K562 (cell line): ENCODE results near the gene ARL16. TPM values are rescaled to one million over a fixed set of nuclear protein-coding genes. Genes with fewer than 3 reads are reported as not detected.

ENCODE experiments used
- ATAC-seq: fragments of 200-7000 bp; cut with Tn5 transposase; 3 replicates; pipeline ENCODE4 v1.9.1; 2020; ENCODE audit warnings: moderate library complexity
- Bru-seq: library from RNA; stranded (reverse); fragments of 400-500 nt; gene quantifications from one replicate; lab custom pipeline; 2021; lab: Mats Ljungman, UMichigan
- BruChase-seq, 2 experiments: library from RNA; stranded (reverse); fragments of 400-500 nt; gene quantifications; one replicate each; lab custom pipeline; 2021; lab: Mats Ljungman, UMichigan
- BruUV-seq: library from RNA; stranded (reverse); fragments of 400-500 nt; replicated peaks from 2 replicates; lab custom pipeline; 2021; lab: Mats Ljungman, UMichigan
- CTCF ChIA-PET: fragments of 300-600 bp; formaldehyde crosslinking; extraction: SDS; loops from one replicate; lab custom pipeline; 2021; ENCODE audit warnings: low intra/inter-chr PET ratio; lab: Yijun Ruan, JAX
- POLR2A ChIA-PET: fragments of 300-600, 350-650 bp; sonication (Branson Sonifier 250); formaldehyde crosslinking; extraction: SDS; loops from one replicate; lab custom pipeline; 2021; ENCODE audit warnings: antibody characterized with exemption, inconsistent platforms; lab: Yijun Ruan, JAX
- DNase-seq, 4 experiments: peaks; one replicate each; pipeline versions ENCODE4 v3.0.0 to v3.0.0-alpha.2; 2011 to 2018; ENCODE audit warnings: low spot score in 3 of 4, mixed read lengths in 3 of 4; ENCODE audit errors: extremely low read depth in 1 of 4
- FAIRE-seq: peaks from 2 replicates; lab custom pipeline; 2011; peaks lifted over from hg19 to GRCh38; lab: Jason Lieb, UNC
- H2AFZ ChIP-seq: 2 replicates; pipeline ENCODE4 v1.6.0; 2011; ENCODE audit warnings: low read depth, low read length, control low read depth, inconsistent platforms
- H3K27ac ChIP-seq: fragments of 200-600 bp; 3 replicates; pipeline ENCODE4 v1.8.0; 2011; ENCODE audit warnings: low read depth, mild to moderate bottlenecking, control low read depth, inconsistent platforms, low read length, moderate library complexity, mixed read lengths; ENCODE audit errors: extremely low read depth
- H3K27me3 ChIP-seq, 2 experiments: fragments of 300-600 bp in 1 of 2; 2 replicates in 1 of 2; 3 replicates in 1 of 2; pipeline versions ENCODE4 v1.6.0 to v1.8.0; 2011; ENCODE audit warnings: inconsistent platforms in 2 of 2, low read length in 2 of 2, mild to moderate bottlenecking in 1 of 2, mixed read lengths in 1 of 2, moderate library complexity in 1 of 2; ENCODE audit not compliant: control insufficient read depth in 2 of 2, insufficient read depth in 2 of 2
- H3K36me3 ChIP-seq: fragments of 300-600 bp; 3 replicates; pipeline ENCODE4 v1.8.0; 2011; ENCODE audit warnings: mild to moderate bottlenecking, low read length, inconsistent platforms; ENCODE audit not compliant: control insufficient read depth, insufficient read depth
- H3K4me1 ChIP-seq, 2 experiments: fragments of 200-600 bp in 1 of 2; replicated peaks in 1 of 2; 2 replicates in 1 of 2; 3 replicates in 1 of 2; pipeline versions ENCODE4 v1.5.1 to v1.8.0; 2011; ENCODE audit warnings: inconsistent platforms in 2 of 2, low read length in 2 of 2, mild to moderate bottlenecking in 1 of 2, mixed read lengths in 1 of 2, moderate library complexity in 1 of 2; ENCODE audit not compliant: control insufficient read depth in 2 of 2, insufficient read depth in 2 of 2
- H3K4me2 ChIP-seq: 2 replicates; pipeline ENCODE4 v1.6.1; 2011; ENCODE audit warnings: low read length, control low read depth, inconsistent platforms, mixed read lengths; ENCODE audit not compliant: insufficient read depth
- H3K4me3 ChIP-seq: fragments of 200-600 bp; sonication (generic), shearing (Covaris generic); 2 replicates; pipeline ENCODE4 v1.5.1; 2016; ENCODE audit warnings: control low read depth, inconsistent platforms
- H3K79me2 ChIP-seq: fragments of 200-600 bp; 3 replicates; pipeline ENCODE4 v1.8.0; 2011; ENCODE audit warnings: low read length, inconsistent platforms; ENCODE audit not compliant: control insufficient read depth, insufficient read depth
- H3K9ac ChIP-seq, 2 experiments: 2 replicates each; pipeline versions ENCODE4 v1.6.0 to v1.6.1; 2011; ENCODE audit warnings: low read depth in 2 of 2, low read length in 2 of 2, control low read depth in 1 of 2, inconsistent platforms in 1 of 2, mild to moderate bottlenecking in 1 of 2, mixed read lengths in 1 of 2; ENCODE audit not compliant: insufficient read depth in 1 of 2
- H3K9me1 ChIP-seq: one replicate; pipeline ENCODE4 v1.6.0; 2011; ENCODE audit warnings: inconsistent platforms, mild to moderate bottlenecking, low read length, moderate library complexity; ENCODE audit not compliant: control insufficient read depth, insufficient read depth
- H3K9me3 ChIP-seq: replicated peaks from 2 replicates; pipeline ENCODE4 v1.5.1; 2011; ENCODE audit warnings: low read depth, low read length, inconsistent platforms; ENCODE audit not compliant: control insufficient read depth, insufficient read depth
- H4K20me1 ChIP-seq: replicated peaks from 2 replicates; pipeline ENCODE4 v1.6.1; 2011; ENCODE audit warnings: low read length, inconsistent platforms, mixed read lengths; ENCODE audit not compliant: control insufficient read depth, insufficient read depth
- CHD2 ChIP-seq: IDR thresholded peaks from 2 replicates; pipeline ENCODE4 v1.6.1; 2011; ENCODE audit warnings: low read depth, low read length
- DPF2 ChIP-seq: fragments of 450-650 bp; IDR thresholded peaks from 2 replicates; pipeline ENCODE4 v1.6.1; 2016
- ERF ChIP-seq: fragments of 450-650 bp; formaldehyde crosslinking; IDR thresholded peaks from 2 replicates; pipeline ENCODE4 v1.4.0; 2020; ENCODE audit warnings: mild to moderate bottlenecking, mixed read lengths
- GABPA ChIP-seq: fragments of 200-800 bp; sonication (Bioruptor generic); conservative IDR thresholded peaks from 2 replicates; pipeline ENCODE4 v1.6.1; 2016; ENCODE audit warnings: low read depth, missing genetic modification characterization, missing compliant biosample characterization
- POLR2B ChIP-seq: fragments of 450-650 bp; IDR thresholded peaks from 2 replicates; pipeline ENCODE4 v1.6.1; 2018; ENCODE audit warnings: low read depth; ENCODE audit not compliant: partially characterized antibody
- RBM39 ChIP-seq: fragments of 200-400 bp; formaldehyde crosslinking; optimal IDR thresholded peaks from 2 replicates; pipeline ENCODE3; 2018; ENCODE audit warnings: low read depth, low read length
- SIN3A ChIP-seq, 2 experiments: fragments of 150-350 bp in 1 of 2; IDR thresholded peaks; 2 replicates each; pipeline ENCODE4 v1.6.1; 2011 to 2016; ENCODE audit warnings: borderline replicate concordance in 2 of 2, low read depth in 2 of 2, low read length in 2 of 2, mild to moderate bottlenecking in 2 of 2, moderate library complexity in 2 of 2; ENCODE audit not compliant: control insufficient read depth in 1 of 2
- TCFL5 ChIP-seq: fragments of 250-450 bp; sonication (Bioruptor Pico); conservative IDR thresholded peaks from 2 replicates; pipeline ENCODE4 v1.6.1; 2021; ENCODE audit warnings: mild to moderate bottlenecking, moderate library complexity, matching md5 sums
- USF1 ChIP-seq: sonication (generic); formaldehyde crosslinking; IDR thresholded peaks from 2 replicates; pipeline ENCODE4 v1.9.0; 2022; ENCODE audit warnings: mild to moderate bottlenecking, missing genetic modification reagents
- ZC3H8 ChIP-seq: fragments of 450-650 bp; IDR thresholded peaks from 2 replicates; pipeline ENCODE4 v1.6.1; 2017
- ZNF75A ChIP-seq: fragments of 450-650 bp; formaldehyde crosslinking; IDR thresholded peaks from 2 replicates; pipeline ENCODE4 v1.4.0; 2020; ENCODE audit warnings: mild to moderate bottlenecking
- ZNF76 ChIP-seq: fragments of 250-450 bp; sonication (Bioruptor Pico); IDR thresholded peaks from 2 replicates; pipeline ENCODE4 v1.4.0; 2020; ENCODE audit warnings: mild to moderate bottlenecking, moderate library complexity, borderline replicate concordance
- WGBS: fragments of 100-300 bp; shearing (Covaris generic); methylation state at CpG from one replicate; pipeline ENCODE4 v1.1.6; 2016; ENCODE audit warnings: low coverage, mixed read lengths; ENCODE audit not compliant: insufficient coverage; ENCODE audit errors: missing lambda C conversion rate; 5-methylcytosine and 5-hydroxymethylcytosine counted together
- in situ Hi-C: fragments of 300-500 bp; cut with MboI; formaldehyde crosslinking; loops from 4 replicates; pipeline ENCODE4 v1.15.0; 2018; ENCODE audit warnings: inconsistent platforms, mixed read lengths
- intact Hi-C: fragments of 100-400 bp; cut with micrococcal nuclease; formaldehyde crosslinking; loops from 2 replicates; pipeline ENCODE4 v1.14.2; 2022
- long read RNA-seq, 3 experiments: library from polyadenylated mRNA in 2 of 3; library from RNA in 1 of 3; unstranded in 2 of 3; stranded (forward) in 1 of 3; transcript quantifications; one replicate each; pipeline ENCODE4 v2.0.0, GENCODE V29; 2019 to 2022
- polyA minus RNA-seq, 3 experiments: library from RNA; depleted of rRNA, polyadenylated mRNA; stranded (reverse); fragments of >200 nt; gene quantifications; 2 replicates each; pipeline ENCODE4 v1.2.3, GENCODE V29; 2011
- polyA plus RNA-seq, 8 experiments: library from polyadenylated mRNA; depleted of rRNA in 4 of 8; stranded (reverse) in 5 of 8; unstranded in 3 of 8; fragments of >200 nt; fragmentation: Nextera tagmentation in 2 of 8; fragmentation: Illumina TruSeq in 1 of 8; extraction: Ambion mirVana in 2 of 8; extraction: Trizol in 1 of 8; gene quantifications; 2 replicates each; pipeline versions ENCODE4 v1.2.1 to v1.2.3, GENCODE V29; 2011 to 2014; ENCODE audit warnings: inconsistent platforms in 1 of 8, missing spikeins in 1 of 8
- total RNA-seq, 7 experiments: library from RNA; depleted of rRNA in 6 of 7; stranded (reverse); fragments of >200 nt in 6 of 7; fragmentation: Illumina TruSeq in 2 of 7; extraction: Trizol in 2 of 7; gene quantifications; 2 replicates each; pipeline versions ENCODE4 v1.2.1 to v1.2.3, GENCODE V29; 2011 to 2021; ENCODE audit warnings: low replicate concordance in 1 of 7

Gene ARL16
- 40.1 and 78.0 TPM in 2 replicates for total RNA-seq (2011; cell fraction: chromatin; rRNA removed; ENCODE audit: low replicate concordance)
- 48.6 and 55.2 TPM in 2 replicates for total RNA-seq (2011; cell fraction: nucleolus; rRNA removed)
- total RNA-seq (2011; cell fraction: nucleoplasm; rRNA removed): 38.9 and 42.4 TPM in 2 replicates
- total RNA-seq (2014; rRNA removed) (25.2 and 46.0 TPM in 2 replicates), total RNA-seq (2014; rRNA removed; fragmentation: Illumina TruSeq; extraction: Trizol) (18.8 and 21.6 TPM in 2 replicates), total RNA-seq (2015; rRNA removed; fragmentation: Illumina TruSeq; extraction: Trizol) (19.7 and 21.3 TPM in 2 replicates), total RNA-seq (2021) (18.3 and 22.6 TPM in 2 replicates), polyA plus RNA-seq (2011; rRNA removed) (29.8 and 30.6 TPM in 2 replicates), polyA plus RNA-seq (2014; fragmentation: Illumina TruSeq; extraction: Trizol) (25.6 and 32.4 TPM in 2 replicates), polyA plus RNA-seq (2014; fragmentation: Nextera tagmentation; extraction: Ambion mirVana) (10 to 100 TPM in 1 of 2 experiments, 1 to 10 TPM in 1; 5.4 to 10.4 TPM), polyA plus RNA-seq (2014; rRNA removed) (32.4 and 34.7 TPM in 2 replicates), polyA minus RNA-seq (2011; rRNA and poly(A)+ RNA removed) (11.5 and 12.4 TPM in 2 replicates), Bru-seq, nascent RNA (percentile 86 among the genes with signal in this experiment), BruChase-seq, experiment 1, labeled RNA remaining after a 2-hour chase (percentile 83 among the genes with signal in this experiment), BruChase-seq, experiment 2, labeled RNA remaining after a 6-hour chase (percentile 81 among the genes with signal in this experiment)
- 36.0 and 45.9 TPM in 2 replicates for polyA plus RNA-seq (2011; cell fraction: cytosol; rRNA removed)
- polyA plus RNA-seq (2011; cell fraction: nucleus; rRNA removed): 16.8 and 22.9 TPM in 2 replicates
- polyA plus RNA-seq (2012): 26.1 and 26.2 TPM in 2 replicates
- 5.8 and 6.2 TPM in 2 replicates for polyA minus RNA-seq (2011; cell fraction: cytosol; rRNA and poly(A)+ RNA removed)
- 7.3 and 11.8 TPM in 2 replicates for polyA minus RNA-seq (2011; cell fraction: nucleus; rRNA and poly(A)+ RNA removed)
- long read RNA-seq, experiment 1, transcript ARL16-201 (5 exons, 1,227 nt): major isoform, 22 of 61 reads
- long read RNA-seq, experiment 1, partial matches to known transcripts: 7 of 61 reads
- long read RNA-seq, experiment 1, other reads (novel, unspliced or antisense): 22 of 61 reads
- long read RNA-seq, experiment 2, transcript ARL16-201 (5 exons, 1,227 nt): major isoform, 16 of 29 reads
- long read RNA-seq, experiment 2, partial matches to known transcripts: 3 of 29 reads
- long read RNA-seq, experiment 2, other reads (novel, unspliced or antisense): 6 of 29 reads
- long read RNA-seq, experiment 3, transcript ARL16-201 (5 exons, 1,227 nt): major isoform, 23 of 33 reads
- long read RNA-seq, experiment 3, partial matches to known transcripts: 1 of 33 reads
- long read RNA-seq, experiment 3, other reads (novel, unspliced or antisense): 5 of 33 reads

GRCh38 chr17:81683584-81684441, at the start of gene ARL16, which contains the start of gene HGS:
TSS of gene ARL16 (minus strand) at chr17:81683797. CDS start at chr17:81683753, 44 bp downstream.
TSS of gene HGS (plus strand) at chr17:81684011. CDS start at chr17:81684067, 56 bp downstream.
- peaks cover 52% of the 10 kb centered on the region; the same call in 2 of the 3 replicates for H3K36me3 ChIP-seq
- intact Hi-C loops: no loop called here
- H3K9me1 ChIP-seq: peaks cover 6% of the 10 kb centered on the region
- ATAC-seq (peak; percentile 99), FAIRE-seq (peak; percentile 100), DNase-seq (peak; percentile 96 to 100 (median 98))
- H3K9ac ChIP-seq: peak within 1 kb of the TSS; percentile 96 to 99
- peak within 1 kb of the TSS; percentile 95 for H3K27ac ChIP-seq
- H2AFZ ChIP-seq: peak within 1 kb of the TSS; percentile 78
- CTCF ChIA-PET: interaction anchor here (0.6 kb wide), 2 partner anchors 33 to 115 kb away, joined by 3 read pairs; no protein-coding TSS in a partner anchor
- H3K4me1 ChIP-seq: peaks cover 13 to 61% of the 10 kb centered on the region in 2 experiments
- whole genome bisulfite sequencing: under 1% methylated on average over 63 of the region's 112 CpGs
- BruUV-seq: no TSS peak
- POLR2A ChIA-PET: interaction anchor here (0.6 to 3.5 kb wide), 24 partner anchors 9 to 1080 kb away, joined by 3 to 39 read pairs (median 4); partner anchors contain the start of genes CCDC137, MRPL12 and OXLD1
- peak within 1 kb of the TSS; percentile 96 for H3K4me2 ChIP-seq
- H3K4me3 ChIP-seq: peak within 1 kb of the TSS; percentile 96
- H3K79me2 ChIP-seq: peaks cover 55% of the 10 kb centered on the region
- in situ Hi-C loops: no loop called here
- no peaks in the 10 kb centered on the region for H3K9me3 ChIP-seq
- no peaks in the 10 kb centered on the region for H3K27me3 ChIP-seq
- H4K20me1 ChIP-seq: peaks cover 12% of the 10 kb centered on the region; the same call in 1 of the 2 replicates
- TF ChIP-seq ERF (CRISPR knock-in tag) (0 out of 2 replicates have a peak, but pooled peaks have one; percentile 37), POLR2B (peak; percentile 54), ZNF75A (CRISPR knock-in tag) (no peak), GABPA (tag) (peak; percentile 96), USF1 (no peak), DPF2 (peak; percentile 22; the same call in 1 of the 2 replicates), CHD2 (peak; percentile 90), ZC3H8 (no peak), SIN3A (IDR thresholded peaks at IDR 0.05; ENCODE audit: borderline replicate concordance in 2 of 2, control insufficient read depth in 1 of 2, low read depth in 2 of 2, low read length in 2 of 2) (peak; percentile 73 to 91; a peak in 3 of 4 replicates), TCFL5 (CRISPR knock-in tag) (no peak), ZNF76 (CRISPR knock-in tag) (no peak), RBM39 (no peak)
